NCI-H69 (cell line): Measurements from ENCODE around the gene SMIM28.

Experiments
- DNase-seq: peaks from one replicate; lab custom pipeline; 2025; lab: John Stamatoyannopoulos, UW

Gene SMIM28

GRCh38 chr6:138430361-138431145, 52.8 kb downstream of the SMIM28 start:
- no peak for DNase-seq

GRCh38 chr6:138431256-138432062, 53.8 kb downstream of the SMIM28 start:
- no peak for DNase-seq

- DNase-seq, result no peak
These were observed 54.3 kb downstream of the SMIM28 start for GRCh38 chr6:138432063-138432356.
